IgD-negative memory B cell (primary cell): ENCODE measurements around the gene IFIT1. TPM values are rescaled to one million over a fixed set of nuclear protein-coding genes. Genes with fewer than 3 reads are reported as not detected.
A peak's percentile ranks its signal among the peaks of the same experiment; 100 is the strongest.
"Not testable (repeated sequence)": the region's sequence is repeated elsewhere in the genome, so short reads cannot be mapped to it uniquely, and the experiment has no call there.

Experiments
- H3K27ac Mint-ChIP-seq, 3 donors: one replicate each; pipeline ENCODE4 v1.8.0; 2020 to 2022; ENCODE audit warnings: mild to moderate bottlenecking in 3 of 3, mixed read lengths in 3 of 3, moderate library complexity in 1 of 3
- H3K27me3 Mint-ChIP-seq: one replicate; pipeline ENCODE4 v1.8.0; 2021; ENCODE audit warnings: mixed read lengths
- H3K36me3 Mint-ChIP-seq: one replicate; pipeline ENCODE4 v1.8.0; 2020; ENCODE audit warnings: mild to moderate bottlenecking, mixed read lengths
- H3K4me1 Mint-ChIP-seq, 3 donors: one replicate each; pipeline ENCODE4 v1.8.0; 2020 to 2022; ENCODE audit warnings: mixed read lengths in 3 of 3, mild to moderate bottlenecking in 1 of 3
- H3K4me3 Mint-ChIP-seq, 4 donors: one replicate each; pipeline ENCODE4 v1.8.0; 2020 to 2022; ENCODE audit warnings: mild to moderate bottlenecking in 4 of 4, mixed read lengths in 4 of 4, moderate library complexity in 3 of 4
- H3K9me3 Mint-ChIP-seq, 3 donors: one replicate each; pipeline ENCODE4 v1.8.0; 2020 to 2021; ENCODE audit warnings: mixed read lengths in 3 of 3, mild to moderate bottlenecking in 1 of 3
- polyA plus RNA-seq: library from polyadenylated mRNA; unstranded; fragments of 300-500 nt; fragmentation: Illumina TruSeq; gene quantifications from one replicate; pipeline ENCODE4 v1.2.3, GENCODE V29; 2021

Gene IFIT1
- polyA plus RNA-seq, 1 donor from 2014 or later, result 8.5 TPM

GRCh38 chr10:89426230-89426868 is 33.9 kb downstream of the IFIT1 start:
- no peak overlapping the region for H3K4me3 Mint-ChIP-seq
- H3K27ac Mint-ChIP-seq, result no peak overlapping the region
- H3K9me3 Mint-ChIP-seq, result no peaks in the 10 kb centered on the region

GRCh38 chr10:89427629-89428028 is 35.2 kb downstream of the IFIT1 start:
- Mint-ChIP-seq H3K36me3 (no peaks in the 10 kb centered on the region), H3K4me3 (no peak overlapping the region), H3K27me3 (peaks cover 4% of the 10 kb centered on the region), H3K9me3 (no peaks in the 10 kb centered on the region), H3K4me1 (peaks cover 0 to 5% (median 3%) of the 10 kb centered on the region in 3 donors), H3K27ac (no peak overlapping the region)

More at GRCh38 chr10:89426230-89426868, 33.9 kb downstream of the IFIT1 start:
- peaks cover 2% of the 10 kb centered on the region for H3K27me3 Mint-ChIP-seq
- H3K36me3 Mint-ChIP-seq, result no peaks in the 10 kb centered on the region
- H3K4me1 Mint-ChIP-seq, result peaks cover 0 to 5% (median 3%) of the 10 kb centered on the region in 3 donors

- H3K4me3 Mint-ChIP-seq, result no peak overlapping the region
- no peaks in the 10 kb centered on the region for H3K9me3 Mint-ChIP-seq
- no peaks in the 10 kb centered on the region for H3K36me3 Mint-ChIP-seq
- no peak overlapping the region for H3K27ac Mint-ChIP-seq
- H3K27me3 Mint-ChIP-seq, result peaks cover 5% of the 10 kb centered on the region
- H3K4me1 Mint-ChIP-seq, result no peaks in the 10 kb centered on the region
These were observed 36.5 kb downstream of the IFIT1 start for GRCh38 chr10:89428877-89429276.

GRCh38 chr10:89431977-89432376 is 39.6 kb downstream of the IFIT1 start:
- Mint-ChIP-seq H3K9me3 (no peaks in the 10 kb centered on the region), H3K27me3 (peaks cover 7% of the 10 kb centered on the region), H3K36me3 (peaks cover 2% of the 10 kb centered on the region), H3K4me1 (no peaks in the 10 kb centered on the region), H3K27ac (no peak overlapping the region), H3K4me3 (no peak overlapping the region)

GRCh38 chr10:89438525-89438924 is 46.1 kb downstream of the IFIT1 start:
- Mint-ChIP-seq H3K27ac (no peak overlapping the region), H3K9me3 (no peaks in the 10 kb centered on the region), H3K27me3 (peaks cover 7% of the 10 kb centered on the region), H3K4me3 (no peak overlapping the region), H3K36me3 (peaks cover 2% of the 10 kb centered on the region), H3K4me1 (no peaks in the 10 kb centered on the region)

GRCh38 chr10:89440226-89441009 is 48.0 kb downstream of the IFIT1 start:
- H3K27ac Mint-ChIP-seq, result no peak overlapping the region
- H3K9me3 Mint-ChIP-seq, result no peaks in the 10 kb centered on the region
- H3K36me3 Mint-ChIP-seq, result no peaks in the 10 kb centered on the region
- no peak overlapping the region for H3K4me3 Mint-ChIP-seq
- H3K27me3 Mint-ChIP-seq, result peaks cover 7% of the 10 kb centered on the region
- no peaks in the 10 kb centered on the region for H3K4me1 Mint-ChIP-seq

GRCh38 chr10:89442289-89442688 is 49.9 kb downstream of the IFIT1 start:
- Mint-ChIP-seq H3K36me3 (no peaks in the 10 kb centered on the region), H3K27me3 (peaks cover 10% of the 10 kb centered on the region), H3K27ac (no peak overlapping the region), H3K9me3 (peaks cover 0 to 2% (median 2%) of the 10 kb centered on the region in 3 donors), H3K4me1 (no peaks in the 10 kb centered on the region), H3K4me3 (no peak overlapping the region)

GRCh38 chr10:89444819-89445218 is 52.4 kb downstream of the IFIT1 start:
- not testable (repeated sequence) for H3K4me3 Mint-ChIP-seq, H3K4me1 Mint-ChIP-seq, H3K27ac Mint-ChIP-seq, H3K9me3 Mint-ChIP-seq, H3K36me3 Mint-ChIP-seq
- H3K27me3 Mint-ChIP-seq, result peaks cover 10% of the 10 kb centered on the region

GRCh38 chr10:89450901-89451300 is 58.5 kb downstream of the IFIT1 start:
- H3K9me3 Mint-ChIP-seq, result peaks cover 0 to 3% (median 0%) of the 10 kb centered on the region in 3 donors
- no peak overlapping the region for H3K27ac Mint-ChIP-seq
- peaks cover 0 to 4% (median 4%) of the 10 kb centered on the region in 3 donors for H3K4me1 Mint-ChIP-seq
- peaks cover 2% of the 10 kb centered on the region for H3K36me3 Mint-ChIP-seq
- H3K27me3 Mint-ChIP-seq, result peaks cover 6% of the 10 kb centered on the region
- H3K4me3 Mint-ChIP-seq, result no peak overlapping the region

- H3K27me3 Mint-ChIP-seq, result peaks cover 3% of the 10 kb centered on the region
- no peak overlapping the region for H3K27ac Mint-ChIP-seq
- H3K9me3 Mint-ChIP-seq, result peaks cover 0 to 1% (median 0%) of the 10 kb centered on the region in 3 donors
- H3K4me1 Mint-ChIP-seq, result peaks cover 0 to 4% (median 4%) of the 10 kb centered on the region in 3 donors
- no peak overlapping the region for H3K4me3 Mint-ChIP-seq
- H3K36me3 Mint-ChIP-seq, result peaks cover 2% of the 10 kb centered on the region
These were observed 59.8 kb downstream of the IFIT1 start for GRCh38 chr10:89452193-89452592.

- Mint-ChIP-seq H3K4me3 (no peak overlapping the region), H3K27ac (peak overlapping the region in 1 of 3 donors; percentile 51), H3K9me3 (peaks cover 0 to 1% (median 0%) of the 10 kb centered on the region in 3 donors), H3K4me1 (peaks cover 0 to 4% (median 4%) of the 10 kb centered on the region in 3 donors), H3K27me3 (peaks cover 5% of the 10 kb centered on the region), H3K36me3 (peaks cover 2% of the 10 kb centered on the region)
These were observed 62.3 kb downstream of the IFIT1 start for GRCh38 chr10:89454561-89455347.

Other genes starting within 250 kb of the IFIT1 start
- not detected for gene CH25H, start 185.3 kb upstream of the IFIT1 start, polyA plus RNA-seq
- 73.9 TPM for gene LIPA, start 140.8 kb upstream of the IFIT1 start, polyA plus RNA-seq
- gene IFIT2, start 90.6 kb upstream of the IFIT1 start, polyA plus RNA-seq, result 13.6 TPM
- 16.9 TPM for gene IFIT3, start 64.6 kb upstream of the IFIT1 start, polyA plus RNA-seq
- gene IFIT1B, start 14.6 kb upstream of the IFIT1 start, polyA plus RNA-seq, result not detected
- gene IFIT5, start 21.9 kb downstream of the IFIT1 start, polyA plus RNA-seq, result 17.3 TPM
- gene SLC16A12, start 143.0 kb downstream of the IFIT1 start, polyA plus RNA-seq, result not detected